ENCODE measurements around the gene TENM4.

The TENM4 gene

GRCh38 chr11:78996007-78996406, 444.8 kb downstream of the TENM4 start:
- ATAC-seq (ENCODE audit: insufficient read depth, low read depth), result no peak
- DNase-seq, result no peak
- peaks cover 7% of the 10 kb centered on the region for H3K27me3 ChIP-seq (ENCODE audit: insufficient read depth, low read length, poor library complexity)

GRCh38 chr11:78995171-78995570, 445.7 kb downstream of the TENM4 start:
- Histone ChIP-seq H3K4me3 (ENCODE audit: low read depth in 1 of 2, low read length in 2 of 2) (no peak overlapping the region), H4K20me1 (ENCODE audit: insufficient read depth, low read length) (no peaks in the 10 kb centered on the region), H3K9ac (ENCODE audit: low read depth, low read length) (no peak overlapping the region), H3K79me2 (ENCODE audit: insufficient read depth, low read length) (no peaks in the 10 kb centered on the region), H3K36me3 (ENCODE audit: insufficient read depth, low read length) (no peaks in the 10 kb centered on the region), H3K4me2 (ENCODE audit: insufficient read depth, low read length) (no peak overlapping the region), H3K27ac (ENCODE audit: low read length) (no peak overlapping the region), H3K4me1 (ENCODE audit: insufficient read depth, low read length) (no peaks in the 10 kb centered on the region), H3K27me3 (ENCODE audit: insufficient read depth, low read length, poor library complexity) (peaks cover 7% of the 10 kb centered on the region), H3K9me3 (ENCODE audit: insufficient read depth, low read length, severe bottlenecking) (no peaks in the 10 kb centered on the region), H2AFZ (ENCODE audit: low read depth, low read length) (no peak overlapping the region)
- ATAC-seq (ENCODE audit: insufficient read depth, low read depth) (no peak), DNase-seq (no peak)
- TF ChIP-seq CTCF (IDR thresholded peaks at IDR 0.05; ENCODE audit: borderline replicate concordance, extremely low read depth, low read length, poor library complexity, severe bottlenecking), result no peak
- TF ChIP-seq EZH2 (IDR thresholded peaks at IDR 0.05; ENCODE audit: borderline replicate concordance, low read depth, low read length, severe bottlenecking), result no peak

More at GRCh38 chr11:78996007-78996406, 444.8 kb downstream of the TENM4 start:
- H3K36me3 ChIP-seq (ENCODE audit: insufficient read depth, low read length), result no peaks in the 10 kb centered on the region
- no peak for TF ChIP-seq EZH2 (IDR thresholded peaks at IDR 0.05; ENCODE audit: borderline replicate concordance, low read depth, low read length, severe bottlenecking)
- TF ChIP-seq CTCF (IDR thresholded peaks at IDR 0.05; ENCODE audit: borderline replicate concordance, extremely low read depth, low read length, poor library complexity, severe bottlenecking), result no peak
- H3K4me1 ChIP-seq (ENCODE audit: insufficient read depth, low read length), result no peaks in the 10 kb centered on the region
- no peaks in the 10 kb centered on the region for H4K20me1 ChIP-seq (ENCODE audit: insufficient read depth, low read length)
- no peaks in the 10 kb centered on the region for H3K9me3 ChIP-seq (ENCODE audit: insufficient read depth, low read length, severe bottlenecking)
- no peak overlapping the region for H3K4me3 ChIP-seq (ENCODE audit: low read depth in 1 of 2, low read length in 2 of 2)
- H3K9ac ChIP-seq (ENCODE audit: low read depth, low read length), result no peak overlapping the region
- H3K27ac ChIP-seq (ENCODE audit: low read length), result no peak overlapping the region
- H3K4me2 ChIP-seq (ENCODE audit: insufficient read depth, low read length), result no peak overlapping the region
- no peak overlapping the region for H2AFZ ChIP-seq (ENCODE audit: low read depth, low read length)
- H3K79me2 ChIP-seq (ENCODE audit: insufficient read depth, low read length), result no peaks in the 10 kb centered on the region

- Histone ChIP-seq H3K36me3 (ENCODE audit: insufficient read depth, low read length) (no peaks in the 10 kb centered on the region), H3K27ac (ENCODE audit: low read length) (no peak overlapping the region), H4K20me1 (ENCODE audit: insufficient read depth, low read length) (no peaks in the 10 kb centered on the region), H3K9me3 (ENCODE audit: insufficient read depth, low read length, severe bottlenecking) (no peaks in the 10 kb centered on the region), H3K79me2 (ENCODE audit: insufficient read depth, low read length) (no peaks in the 10 kb centered on the region), H3K27me3 (ENCODE audit: insufficient read depth, low read length, poor library complexity) (peaks cover 7% of the 10 kb centered on the region), H3K9ac (ENCODE audit: low read depth, low read length) (no peak overlapping the region), H3K4me1 (ENCODE audit: insufficient read depth, low read length) (no peaks in the 10 kb centered on the region), H2AFZ (ENCODE audit: low read depth, low read length) (no peak overlapping the region), H3K4me3 (ENCODE audit: low read depth in 1 of 2, low read length in 2 of 2) (no peak overlapping the region), H3K4me2 (ENCODE audit: insufficient read depth, low read length) (no peak overlapping the region)
- ATAC-seq (ENCODE audit: insufficient read depth, low read depth) (no peak), DNase-seq (no peak)
- no peak for TF ChIP-seq EZH2 (IDR thresholded peaks at IDR 0.05; ENCODE audit: borderline replicate concordance, low read depth, low read length, severe bottlenecking)
- no peak for TF ChIP-seq CTCF (IDR thresholded peaks at IDR 0.05; ENCODE audit: borderline replicate concordance, extremely low read depth, low read length, poor library complexity, severe bottlenecking)
These were observed 446.9 kb downstream of the TENM4 start for GRCh38 chr11:78993802-78994430.

Data from DND-41 (cell line).